Smooth muscle cell (in vitro differentiated cells): ENCODE measurements around the gene LMF1. TPM values are rescaled to one million over a fixed set of nuclear protein-coding genes. Genes with fewer than 3 reads are reported as not detected.

Experiments used
- DNase-seq: peaks from one replicate; lab custom pipeline; 2025; ENCODE audit not compliant: unreplicated experiment; lab: John Stamatoyannopoulos, UW
- H2AFZ ChIP-seq: fragments of 200-600 bp; sonication (generic); 2 replicates; pipeline ENCODE4 v1.6.0; 2016; ENCODE audit warnings: antibody characterized with exemption, low read depth, mild to moderate bottlenecking
- H3F3A ChIP-seq: fragments of 200-600 bp; sonication (generic); 2 replicates; pipeline ENCODE4 v1.6.0; 2017; ENCODE audit warnings: antibody characterized with exemption, low read depth
- H3K27ac ChIP-seq: fragments of 200-600 bp; sonication (generic); 2 replicates; pipeline ENCODE4 v1.5.1; 2016; ENCODE audit warnings: low read depth, mild to moderate bottlenecking
- H3K27me3 ChIP-seq: fragments of 200-600 bp; sonication (generic); 2 replicates; pipeline ENCODE4 v1.6.1; 2016; ENCODE audit warnings: low read depth, mild to moderate bottlenecking
- H3K36me3 ChIP-seq: fragments of 200-600 bp; sonication (generic); 2 replicates; pipeline ENCODE4 v1.5.1; 2016; ENCODE audit warnings: low read depth
- H3K4me1 ChIP-seq: fragments of 200-600 bp; sonication (generic); 2 replicates; pipeline ENCODE4 v1.5.1; 2016; ENCODE audit warnings: low read depth
- H3K4me2 ChIP-seq: fragments of 200-600 bp; sonication (generic); 2 replicates; pipeline ENCODE4 v1.6.0; 2016; ENCODE audit warnings: mild to moderate bottlenecking
- H3K4me3 ChIP-seq: fragments of 200-600 bp; sonication (generic); 2 replicates; pipeline ENCODE4 v1.5.1; 2016; ENCODE audit warnings: mild to moderate bottlenecking
- H3K79me2 ChIP-seq: fragments of 200-600 bp; sonication (generic); 2 replicates; pipeline ENCODE4 v1.6.0; 2016; ENCODE audit warnings: low read depth, mild to moderate bottlenecking
- H3K9ac ChIP-seq: fragments of 200-600 bp; sonication (generic); 2 replicates; pipeline ENCODE4 v1.6.0; 2016; ENCODE audit warnings: low read depth
- H3K9me3 ChIP-seq: fragments of 200-600 bp; sonication (generic); replicated peaks from 2 replicates; pipeline ENCODE4 v1.5.1; 2016; ENCODE audit warnings: low read depth
- H4K20me1 ChIP-seq: fragments of 200-600 bp; sonication (generic); 2 replicates; pipeline ENCODE4 v1.6.0; 2016; ENCODE audit warnings: low read depth
- WGBS: methylation state at CpG from one replicate; pipeline ENCODE4 v1.1.7; 2016; ENCODE audit warnings: low lambda C conversion rate; 5-methylcytosine and 5-hydroxymethylcytosine counted together
- polyA plus RNA-seq: library from polyadenylated mRNA; unstranded; fragments of >200 nt; fragmentation: Nextera tagmentation; extraction: Ambion mirVana; gene quantifications from 2 replicates; pipeline ENCODE4 v1.2.1, GENCODE V29; 2016
- total RNA-seq: library from RNA; depleted of rRNA; stranded (reverse); fragments of >200 nt; gene quantifications from 2 replicates; pipeline ENCODE4 v1.2.3, GENCODE V29; 2014
- TF ChIP-seq, protein P1 (sequence below): fragments of 200-600 bp; sonication (generic); IDR thresholded peaks from 2 replicates; pipeline ENCODE4 v1.5.1; 2017; ENCODE audit warnings: borderline replicate concordance, mild to moderate bottlenecking, antibody characterized with exemption; ENCODE audit not compliant: insufficient read depth, poor library complexity, severe bottlenecking

The LMF1 gene
- total and polyA plus RNA-seq, 2 experiments from 2014 or later, result 25.3 to 29.8 TPM

DNA sequence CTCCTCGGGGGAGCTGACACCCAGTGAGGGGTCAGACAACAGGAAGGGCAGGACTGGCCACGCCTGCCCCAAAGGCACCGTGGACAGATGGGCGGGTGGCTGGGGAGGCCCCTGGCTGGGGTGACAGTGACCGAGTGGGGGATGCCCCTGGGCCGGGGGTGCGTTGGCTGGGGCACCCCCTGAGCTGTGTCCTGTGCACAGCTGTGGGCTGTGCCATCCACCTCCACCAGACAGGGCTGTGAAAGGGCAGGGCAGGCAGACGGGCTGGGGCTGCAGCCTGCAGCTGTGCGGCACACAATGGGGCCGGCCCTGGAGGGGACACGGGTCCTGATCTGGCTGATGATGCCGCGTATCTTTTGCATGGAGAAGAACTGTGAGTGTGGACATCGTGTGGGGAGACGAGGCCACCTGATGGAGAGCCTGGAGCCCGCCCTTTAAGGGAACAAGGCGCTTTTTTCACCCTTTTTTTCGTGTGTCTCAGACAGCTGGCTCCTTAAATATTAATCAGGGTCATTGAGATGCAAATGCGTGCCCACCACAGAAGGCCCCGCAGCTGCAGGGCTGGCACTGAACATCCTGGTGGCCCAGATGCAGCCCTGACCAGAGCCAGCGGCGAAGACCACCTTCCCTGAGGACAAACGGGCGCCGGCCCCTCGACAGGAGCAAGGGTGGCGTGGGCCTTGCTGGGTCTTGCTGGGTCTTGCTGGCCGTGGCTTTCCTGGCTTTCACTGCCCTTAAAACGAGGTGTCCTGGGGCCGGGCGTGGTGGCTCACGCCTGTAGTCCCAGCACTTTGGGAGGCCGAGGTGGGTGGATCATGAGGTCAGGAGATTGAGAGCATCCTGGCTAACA lies 127.8 kb downstream of the LMF1 start:
- no peaks in the 10 kb centered on the region for H3K79me2 ChIP-seq

DNA sequence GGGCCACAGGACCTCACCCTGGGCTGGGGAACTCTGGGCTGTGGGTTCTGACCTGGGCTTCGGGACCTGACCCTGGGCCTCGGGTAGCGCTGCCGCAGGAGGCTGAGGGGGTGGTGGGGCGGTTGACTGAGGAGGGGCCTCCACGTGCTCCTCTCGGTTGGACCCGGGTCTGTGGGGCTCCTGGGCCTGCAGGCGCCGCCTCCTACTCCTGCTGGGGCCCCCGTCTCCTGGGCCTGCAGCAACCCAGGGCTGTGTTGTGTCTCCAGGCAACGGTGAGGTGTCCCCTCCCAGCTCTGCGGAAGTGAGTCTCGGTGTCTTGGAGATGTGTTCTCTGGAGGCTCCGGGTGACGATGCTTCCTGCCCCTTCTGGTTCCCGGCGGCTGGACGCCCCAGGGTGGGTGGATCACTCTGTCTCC lies 128.7 kb downstream of the LMF1 start:
- H3K36me3 ChIP-seq, result no peaks in the 10 kb centered on the region

More for the DNA sequence above, 127.8 kb downstream of the LMF1 start:
- no peaks in the 10 kb centered on the region for H3K36me3 ChIP-seq
- H3K27me3 ChIP-seq, result no peaks in the 10 kb centered on the region
- no peak for DNase-seq
- H3F3A ChIP-seq, result no peaks in the 10 kb centered on the region
- no peak overlapping the region for H3K4me3 ChIP-seq
- H2AFZ ChIP-seq, result no peak overlapping the region
- TF ChIP-seq, protein P1, sequence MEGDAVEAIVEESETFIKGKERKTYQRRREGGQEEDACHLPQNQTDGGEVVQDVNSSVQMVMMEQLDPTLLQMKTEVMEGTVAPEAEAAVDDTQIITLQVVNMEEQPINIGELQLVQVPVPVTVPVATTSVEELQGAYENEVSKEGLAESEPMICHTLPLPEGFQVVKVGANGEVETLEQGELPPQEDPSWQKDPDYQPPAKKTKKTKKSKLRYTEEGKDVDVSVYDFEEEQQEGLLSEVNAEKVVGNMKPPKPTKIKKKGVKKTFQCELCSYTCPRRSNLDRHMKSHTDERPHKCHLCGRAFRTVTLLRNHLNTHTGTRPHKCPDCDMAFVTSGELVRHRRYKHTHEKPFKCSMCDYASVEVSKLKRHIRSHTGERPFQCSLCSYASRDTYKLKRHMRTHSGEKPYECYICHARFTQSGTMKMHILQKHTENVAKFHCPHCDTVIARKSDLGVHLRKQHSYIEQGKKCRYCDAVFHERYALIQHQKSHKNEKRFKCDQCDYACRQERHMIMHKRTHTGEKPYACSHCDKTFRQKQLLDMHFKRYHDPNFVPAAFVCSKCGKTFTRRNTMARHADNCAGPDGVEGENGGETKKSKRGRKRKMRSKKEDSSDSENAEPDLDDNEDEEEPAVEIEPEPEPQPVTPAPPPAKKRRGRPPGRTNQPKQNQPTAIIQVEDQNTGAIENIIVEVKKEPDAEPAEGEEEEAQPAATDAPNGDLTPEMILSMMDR, result no peak
- H3K9ac ChIP-seq, result no peak overlapping the region
- WGBS, result 88% methylated on average over 33 of the region's 33 CpGs
- H3K4me1 ChIP-seq, result no peaks in the 10 kb centered on the region
- no peak overlapping the region for H3K27ac ChIP-seq
- no peak overlapping the region for H3K4me2 ChIP-seq
- H3K9me3 ChIP-seq, result no peaks in the 10 kb centered on the region
- H4K20me1 ChIP-seq, result no peaks in the 10 kb centered on the region

DNA sequence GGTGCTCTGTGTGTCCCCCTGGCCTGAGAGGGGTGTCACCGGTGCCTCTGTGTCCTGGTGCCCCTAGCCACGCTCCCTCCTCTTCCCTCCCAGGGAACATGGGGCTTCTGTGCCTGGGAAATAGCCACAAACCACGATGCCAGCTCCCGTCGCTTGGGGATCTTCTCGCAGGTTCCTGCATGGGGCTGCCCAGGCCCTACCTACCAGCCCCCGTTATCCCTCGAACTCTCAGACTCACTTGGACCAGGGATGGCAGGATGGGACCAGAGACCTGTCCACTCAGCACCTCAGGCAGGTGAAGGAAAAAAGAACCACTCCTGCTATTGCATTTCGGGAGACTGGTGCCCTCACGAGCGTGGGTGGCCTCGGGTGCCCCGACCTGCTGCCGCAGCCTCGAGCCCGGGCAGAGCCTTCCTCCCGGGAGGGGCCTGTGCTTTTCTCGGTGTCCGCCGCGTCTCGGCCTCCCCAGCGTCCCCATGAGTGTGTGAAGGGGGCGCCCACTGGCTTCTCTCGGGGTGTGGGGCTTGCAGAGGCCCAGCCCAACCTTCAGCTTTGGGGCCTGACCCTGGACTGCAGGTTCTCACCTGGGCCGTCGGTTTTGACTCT lies 129.2 kb downstream of the LMF1 start:
- no peaks in the 10 kb centered on the region for H4K20me1 ChIP-seq
- H3K79me2 ChIP-seq, result no peaks in the 10 kb centered on the region
- H3K27me3 ChIP-seq, result no peaks in the 10 kb centered on the region
- no peaks in the 10 kb centered on the region for H3K4me1 ChIP-seq
- no peak overlapping the region for H3K9ac ChIP-seq
- no peaks in the 10 kb centered on the region for H3K36me3 ChIP-seq
- no peak overlapping the region for H3K4me3 ChIP-seq
- 94% methylated on average over 27 of the region's 27 CpGs for WGBS
- DNase-seq, result no peak
- H3K27ac ChIP-seq, result no peak overlapping the region
- TF ChIP-seq, protein P1, result no peak
- no peaks in the 10 kb centered on the region for H3F3A ChIP-seq
- H3K4me2 ChIP-seq, result no peak overlapping the region
- H3K9me3 ChIP-seq, result peaks cover 6% of the 10 kb centered on the region
- no peak overlapping the region for H2AFZ ChIP-seq

More for the DNA sequence above, 128.7 kb downstream of the LMF1 start:
- Histone ChIP-seq H4K20me1 (no peaks in the 10 kb centered on the region), H3K79me2 (no peaks in the 10 kb centered on the region), H3K4me2 (no peak overlapping the region), H3F3A (no peaks in the 10 kb centered on the region), H3K27me3 (no peaks in the 10 kb centered on the region), H3K9ac (no peak overlapping the region), H3K9me3 (peaks cover 2% of the 10 kb centered on the region), H2AFZ (no peak overlapping the region), H3K4me1 (no peaks in the 10 kb centered on the region), H3K4me3 (no peak overlapping the region), H3K27ac (no peak overlapping the region)
- DNase-seq, result no peak
- TF ChIP-seq, protein P1, result no peak
- WGBS, result 91% methylated on average over 12 of the region's 19 CpGs
